Measurements from ENCODE around the gene SIX4. TPM values are rescaled to one million over a fixed set of nuclear protein-coding genes. Genes with fewer than 3 reads are reported as not detected.

The SIX4 gene
- total and polyA plus RNA-seq, 2 donors (not counting 1 experiment from before 2014, with no cell fraction given): not detected

DNA sequence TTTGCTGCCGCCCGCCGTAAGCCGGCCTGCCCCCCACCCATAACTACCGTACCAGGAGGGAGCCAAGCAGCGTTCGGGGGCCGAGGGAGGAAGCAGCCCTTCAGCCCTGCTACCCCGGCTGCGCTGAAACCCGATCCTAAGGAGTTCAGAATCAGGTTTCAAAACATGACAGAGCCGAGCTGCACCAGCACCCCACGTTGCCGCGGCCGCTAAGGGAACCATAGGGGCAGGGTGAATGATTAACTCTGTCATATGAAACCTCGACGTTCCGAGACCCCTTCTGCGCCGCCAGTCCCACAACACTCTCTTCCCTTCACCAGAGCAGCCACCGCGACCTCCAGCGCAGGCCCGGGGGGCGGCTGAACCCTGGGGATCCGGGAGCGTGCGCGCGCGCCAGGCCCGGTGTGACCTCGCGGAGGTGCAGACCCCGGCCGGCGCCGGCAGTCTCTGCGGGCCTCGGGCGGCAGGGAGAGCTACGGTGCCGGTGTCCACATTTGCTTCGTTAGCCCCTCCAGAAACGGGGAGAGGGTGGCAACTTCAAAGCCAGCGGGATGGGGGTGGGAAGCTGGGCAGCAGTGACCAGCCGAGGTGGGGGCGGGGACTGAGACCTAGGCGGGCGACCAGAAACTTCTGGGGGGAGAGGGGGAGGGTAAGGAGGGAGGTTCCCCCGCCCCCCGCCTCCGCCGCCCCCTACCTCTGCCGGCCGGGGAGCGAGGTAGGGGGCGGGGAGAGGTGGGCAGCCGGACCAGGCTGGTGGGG lies 1.6 kb downstream of the SIX4 start:
- DNase-seq (peak; percentile 56), ATAC-seq (ENCODE audit: low read depth) (peak; percentile 15)
- H3K27ac Mint-ChIP-seq: no peak overlapping the region
- CTCF ChIA-PET: interaction anchor here (0.5 to 1.6 kb wide), 5 partner anchors 9 to 97 kb away, joined by 3 read pairs; no protein-coding TSS in a partner anchor
- H3K36me3 ChIP-seq (replicated peaks in 1 of 2; ENCODE audit: control extremely low read depth in 1 of 2, control insufficient read depth in 1 of 2, extremely low read depth in 1 of 2, insufficient read depth in 2 of 2, low read length in 1 of 2): no peaks in the 10 kb centered on the region
- peaks cover 32 to 35% of the 10 kb centered on the region in 2 donors for H3K4me1 ChIP-seq (ENCODE audit: control insufficient read depth in 2 of 2, insufficient read depth in 2 of 2, low read length in 2 of 2)
- peaks cover 70% of the 10 kb centered on the region for H3K27me3 Mint-ChIP-seq
- peaks cover 0 to 16% (median 2%) of the 10 kb centered on the region in 3 donors for H3K9me3 ChIP-seq (ENCODE audit: control extremely low read depth in 1 of 3, control insufficient read depth in 2 of 3, insufficient read depth in 1 of 3, low read length in 2 of 3)
- peaks cover 0 to 75% (median 59%) of the 10 kb centered on the region in 4 experiments for H3K27me3 ChIP-seq (replicated peaks in 1 of 4; ENCODE audit: control extremely low read depth in 1 of 4, control insufficient read depth in 3 of 4, insufficient read depth in 4 of 4, low read length in 3 of 4)
- peaks cover 22% of the 10 kb centered on the region for H3K4me1 Mint-ChIP-seq
- peak overlapping the region; percentile 99 for H3K4me2 ChIP-seq (replicated peaks; ENCODE audit: low read depth, low read length, poor library complexity, severe bottlenecking)
- no peaks in the 10 kb centered on the region for H3K79me2 ChIP-seq (ENCODE audit: control insufficient read depth, insufficient read depth, low read length)
- intact Hi-C loops (cut with micrococcal nuclease): loop anchor here (5.0 to 10.0 kb wide), 2 partner anchors 65 to 628 kb away; partner anchors contain the start of gene PCNX4
- WGBS (ENCODE audit: insufficient coverage): under 1% methylated on average over 56 of the region's 60 CpGs
- no peak for TF ChIP-seq EZH2 (IDR thresholded peaks at IDR 0.05; ENCODE audit: borderline replicate concordance, insufficient read depth, low read depth, low read length, poor library complexity, severe bottlenecking)
- TF ChIP-seq, protein P1, sequence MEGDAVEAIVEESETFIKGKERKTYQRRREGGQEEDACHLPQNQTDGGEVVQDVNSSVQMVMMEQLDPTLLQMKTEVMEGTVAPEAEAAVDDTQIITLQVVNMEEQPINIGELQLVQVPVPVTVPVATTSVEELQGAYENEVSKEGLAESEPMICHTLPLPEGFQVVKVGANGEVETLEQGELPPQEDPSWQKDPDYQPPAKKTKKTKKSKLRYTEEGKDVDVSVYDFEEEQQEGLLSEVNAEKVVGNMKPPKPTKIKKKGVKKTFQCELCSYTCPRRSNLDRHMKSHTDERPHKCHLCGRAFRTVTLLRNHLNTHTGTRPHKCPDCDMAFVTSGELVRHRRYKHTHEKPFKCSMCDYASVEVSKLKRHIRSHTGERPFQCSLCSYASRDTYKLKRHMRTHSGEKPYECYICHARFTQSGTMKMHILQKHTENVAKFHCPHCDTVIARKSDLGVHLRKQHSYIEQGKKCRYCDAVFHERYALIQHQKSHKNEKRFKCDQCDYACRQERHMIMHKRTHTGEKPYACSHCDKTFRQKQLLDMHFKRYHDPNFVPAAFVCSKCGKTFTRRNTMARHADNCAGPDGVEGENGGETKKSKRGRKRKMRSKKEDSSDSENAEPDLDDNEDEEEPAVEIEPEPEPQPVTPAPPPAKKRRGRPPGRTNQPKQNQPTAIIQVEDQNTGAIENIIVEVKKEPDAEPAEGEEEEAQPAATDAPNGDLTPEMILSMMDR (IDR thresholded peaks at IDR 0.05): no peak
- POLR2A ChIA-PET: interaction anchor here (0.6 kb wide), 2 partner anchors 161 to 1354 kb away, joined by 3 to 7 read pairs; no protein-coding TSS in a partner anchor
- no peaks in the 10 kb centered on the region for H3K9me3 Mint-ChIP-seq (ENCODE audit: insufficient read depth)
- peak overlapping the region; percentile 75 for H3K9ac ChIP-seq (ENCODE audit: low read length)
- peak overlapping the region; percentile 25 to 87 (median 56) for H3K4me3 ChIP-seq (ENCODE audit: control extremely low read depth in 1 of 5, extremely low read depth in 1 of 5, insufficient read depth in 1 of 5, low read depth in 2 of 5, low read length in 4 of 5)
- no peak overlapping the region for H3K27ac ChIP-seq (ENCODE audit: low read length in 2 of 2)
- no peaks in the 10 kb centered on the region for H4K20me1 ChIP-seq (ENCODE audit: control insufficient read depth, insufficient read depth, low read length, poor library complexity, severe bottlenecking)
- H3K4me3 Mint-ChIP-seq: peak overlapping the region; percentile 92
- peak overlapping the region; percentile 90 for H2AFZ ChIP-seq (ENCODE audit: insufficient read depth, low read depth, low read length, poor library complexity, severe bottlenecking)

DNA sequence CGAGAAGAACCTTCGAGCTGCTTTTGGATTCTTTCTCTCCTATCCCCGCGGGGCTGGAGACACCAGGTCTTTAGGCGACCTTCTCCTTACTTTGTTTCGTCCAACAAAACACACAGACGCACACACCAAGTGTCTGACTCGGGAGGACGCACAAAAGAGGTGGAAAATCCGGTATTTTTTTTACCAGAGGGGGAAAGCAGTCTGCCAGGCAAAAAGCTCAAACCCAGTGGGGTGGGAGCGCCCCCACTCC lies 2.1 kb downstream of the SIX4 start:
- ChIA-PET CTCF (interaction anchor here (0.7 to 1.4 kb wide), 2 partner anchors 9 to 14 kb away, joined by 3 read pairs; no protein-coding TSS in a partner anchor), POLR2A (no interaction called here)
- H2AFZ ChIP-seq (ENCODE audit: insufficient read depth, low read depth, low read length, poor library complexity, severe bottlenecking): peak overlapping the region; percentile 90

More for the DNA sequence above, 2.1 kb downstream of the SIX4 start:
- Histone ChIP-seq H3K9ac (ENCODE audit: low read length) (peak overlapping the region; percentile 75), H3K79me2 (ENCODE audit: control insufficient read depth, insufficient read depth, low read length) (no peaks in the 10 kb centered on the region), H3K4me2 (replicated peaks; ENCODE audit: low read depth, low read length, poor library complexity, severe bottlenecking) (peak overlapping the region; percentile 99), H3K4me1 (ENCODE audit: control insufficient read depth in 2 of 2, insufficient read depth in 2 of 2, low read length in 2 of 2) (peaks cover 32 to 35% of the 10 kb centered on the region in 2 donors), H3K27me3 (replicated peaks in 1 of 4; ENCODE audit: control extremely low read depth in 1 of 4, control insufficient read depth in 3 of 4, insufficient read depth in 4 of 4, low read length in 3 of 4) (peaks cover 0 to 70% (median 55%) of the 10 kb centered on the region in 4 experiments), H3K27ac (ENCODE audit: low read length in 2 of 2) (no peak overlapping the region), H3K9me3 (ENCODE audit: control extremely low read depth in 1 of 3, control insufficient read depth in 2 of 3, insufficient read depth in 1 of 3, low read length in 2 of 3) (peaks cover 0 to 16% (median 2%) of the 10 kb centered on the region in 3 donors), H3K4me3 (ENCODE audit: control extremely low read depth in 1 of 5, extremely low read depth in 1 of 5, insufficient read depth in 1 of 5, low read depth in 2 of 5, low read length in 4 of 5) (peak overlapping the region in 4 of 5 experiments; percentile 48 to 87 (median 58)), H4K20me1 (ENCODE audit: control insufficient read depth, insufficient read depth, low read length, poor library complexity, severe bottlenecking) (no peaks in the 10 kb centered on the region), H3K36me3 (replicated peaks in 1 of 2; ENCODE audit: control extremely low read depth in 1 of 2, control insufficient read depth in 1 of 2, extremely low read depth in 1 of 2, insufficient read depth in 2 of 2, low read length in 1 of 2) (no peaks in the 10 kb centered on the region)
- intact Hi-C loops (cut with micrococcal nuclease): loop anchor here (5.0 to 10.0 kb wide), 2 partner anchors 65 to 627 kb away; partner anchors contain the start of gene PCNX4
- ATAC-seq (ENCODE audit: low read depth): no peak
- Mint-ChIP-seq H3K9me3 (ENCODE audit: insufficient read depth) (no peaks in the 10 kb centered on the region), H3K27ac (no peak overlapping the region), H3K27me3 (peaks cover 65% of the 10 kb centered on the region), H3K4me1 (peaks cover 22% of the 10 kb centered on the region), H3K4me3 (peak overlapping the region; percentile 92)
- DNase-seq: no peak
- TF ChIP-seq, protein P1 (IDR thresholded peaks at IDR 0.05): no peak
- WGBS (ENCODE audit: insufficient coverage): 0% methylated on average over 2 of the region's 11 CpGs

Data from B cell (primary cell).